Measurements from ENCODE around the gene CLPSL1.

Gene CLPSL1

DNA sequence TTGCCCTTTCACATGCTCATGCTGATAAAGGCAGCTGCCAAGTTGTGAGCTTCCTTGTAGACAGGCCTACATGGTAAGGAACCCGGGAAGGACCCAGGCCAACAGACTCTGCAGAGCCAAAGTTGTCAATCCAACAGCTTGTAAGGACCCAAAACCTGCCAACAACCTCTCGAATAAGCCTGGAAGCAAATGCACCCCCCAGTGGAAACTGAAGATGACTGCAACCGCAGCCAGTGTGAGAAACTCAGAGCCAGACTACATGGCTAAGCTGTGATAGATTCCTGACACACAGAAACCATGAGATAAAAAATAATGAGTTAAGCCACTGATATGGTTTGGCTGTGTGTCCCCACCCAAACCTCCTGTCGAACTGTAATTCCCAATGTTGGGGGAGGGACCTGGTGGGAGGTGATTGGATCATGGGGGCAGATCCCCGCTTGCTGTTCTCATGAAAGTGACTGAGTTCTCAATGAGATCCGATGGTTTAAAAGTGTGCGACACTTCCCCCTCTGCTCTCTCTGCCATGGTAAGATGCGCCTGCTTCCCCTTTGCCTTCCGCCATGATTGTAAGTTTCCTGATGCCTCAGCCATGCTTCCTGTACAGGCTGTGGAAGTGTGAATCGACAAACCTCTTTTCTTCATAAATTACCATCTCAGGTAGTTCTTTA lies 23.2 kb upstream of the CLPSL1 start:
- no peak for DNase-seq (ENCODE audit: low read depth in 2 of 2)

GRCh38 chr6:35759426-35759825 lies 21.4 kb upstream of the CLPSL1 start:
- no peak for DNase-seq (ENCODE audit: low read depth in 2 of 2)

GRCh38 chr6:35765739-35766138 lies 15.1 kb upstream of the CLPSL1 start:
- DNase-seq (ENCODE audit: low read depth in 2 of 2): no peak

DNA sequence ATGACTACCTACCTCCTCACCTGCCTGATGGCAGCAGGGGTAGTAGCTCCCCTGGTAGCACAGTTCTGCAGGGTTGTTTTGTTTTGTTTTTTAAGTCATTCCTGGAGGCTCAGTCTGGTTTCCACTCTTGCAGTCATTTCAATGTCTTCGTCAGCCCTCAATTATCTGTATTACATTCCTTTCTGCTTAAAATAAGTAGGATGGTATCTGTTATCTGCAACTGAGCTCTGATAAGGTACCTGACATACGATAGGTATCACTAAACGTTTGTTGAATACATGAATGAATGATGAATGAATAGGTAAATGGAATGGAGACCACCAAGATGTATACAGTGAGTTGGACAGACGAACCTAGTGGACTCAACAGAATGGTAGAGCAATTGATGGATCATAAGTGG lies 11.6 kb upstream of the CLPSL1 start:
- no peak for DNase-seq (ENCODE audit: low read depth in 2 of 2)

DNA sequence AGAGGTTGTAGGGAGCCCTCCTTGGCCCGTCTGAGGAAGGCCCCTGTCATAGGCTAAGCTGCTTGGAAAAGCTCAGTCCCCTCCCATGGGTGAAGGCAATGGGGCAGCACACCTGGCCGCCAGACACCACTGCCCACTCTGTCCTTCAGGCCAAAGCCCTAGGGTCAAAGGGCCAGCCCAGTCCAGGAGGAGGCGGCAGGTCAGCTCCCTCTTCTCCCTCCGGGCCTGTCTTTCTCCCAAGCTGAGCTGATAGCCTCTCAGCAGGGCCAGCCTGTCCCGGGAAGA lies 9.5 kb upstream of the CLPSL1 start:
- no peak for DNase-seq (ENCODE audit: low read depth in 2 of 2)

GRCh38 chr6:35774116-35774794 lies 6.6 kb upstream of the CLPSL1 start:
- no peak for DNase-seq (ENCODE audit: low read depth in 2 of 2)

DNA sequence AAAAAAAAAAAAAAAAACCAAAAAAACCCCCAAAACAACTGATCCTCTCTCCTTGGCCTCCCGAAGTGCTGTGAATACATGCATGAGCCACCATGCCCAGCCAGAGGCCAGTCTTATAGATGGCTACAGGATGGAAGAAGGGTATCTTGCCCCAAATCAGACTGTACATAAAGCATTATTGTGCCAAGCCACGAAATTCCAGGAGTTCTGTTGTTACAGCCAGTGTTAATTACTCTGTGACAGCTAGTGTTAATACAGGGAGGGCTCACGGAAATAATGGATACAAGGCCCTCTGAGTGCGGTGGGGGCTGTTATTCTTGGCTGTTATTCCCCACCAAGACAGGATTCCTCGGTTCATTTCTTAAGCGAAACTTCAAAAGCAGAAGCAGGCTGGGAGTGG lies 5.8 kb upstream of the CLPSL1 start:
- DNase-seq (ENCODE audit: low read depth in 2 of 2): no peak

- no peak for DNase-seq (ENCODE audit: low read depth in 2 of 2)
Observed at GRCh38 chr6:35776364-35777215, 4.2 kb upstream of the CLPSL1 start, which contains the start of gene CLPSL2. Gene CLPSL2 (plus strand): TSS chr6:35776598. CDS start chr6:35776619, 21 bp downstream.

DNA sequence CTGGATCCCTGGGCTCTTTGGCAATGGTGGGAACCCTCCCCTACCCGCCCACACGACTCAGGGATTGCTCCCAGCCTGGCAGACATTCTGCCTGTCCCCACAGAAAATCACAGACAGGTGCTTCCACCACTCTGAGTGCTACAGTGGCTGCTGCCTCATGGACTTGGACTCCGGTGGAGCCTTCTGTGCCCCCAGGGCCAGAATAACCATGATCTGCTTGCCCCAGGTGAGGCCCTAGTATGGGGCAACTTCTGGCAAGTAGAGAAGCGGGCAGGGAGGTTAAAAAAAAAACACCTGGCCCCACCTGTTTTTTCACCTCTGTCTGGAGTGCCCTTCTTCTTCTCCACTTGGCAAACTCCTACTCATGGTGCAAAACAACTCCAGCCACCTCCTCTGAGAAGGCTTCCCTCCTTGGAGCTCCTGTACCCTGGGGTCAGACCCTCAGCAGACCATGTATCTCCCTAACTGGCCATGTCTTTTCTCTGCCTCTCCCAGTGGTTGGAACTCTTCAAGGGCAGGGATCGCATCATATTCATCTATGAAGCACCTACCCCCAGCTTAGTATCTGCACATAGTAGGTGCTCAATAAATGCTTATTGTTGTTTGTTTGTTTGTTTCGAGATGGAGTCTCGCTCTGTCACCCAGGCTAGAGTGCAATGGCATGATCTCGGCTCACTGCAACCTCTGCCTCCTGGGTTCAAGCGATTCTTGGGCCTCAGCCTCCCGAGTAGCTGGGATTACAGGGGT lies 3.3 kb upstream of the CLPSL1 start:
- DNase-seq (ENCODE audit: low read depth in 2 of 2): no peak

- DNase-seq (ENCODE audit: low read depth in 2 of 2): no peak
Observed at GRCh38 chr6:35778437-35778836, 2.4 kb upstream of the CLPSL1 start.

DNA sequence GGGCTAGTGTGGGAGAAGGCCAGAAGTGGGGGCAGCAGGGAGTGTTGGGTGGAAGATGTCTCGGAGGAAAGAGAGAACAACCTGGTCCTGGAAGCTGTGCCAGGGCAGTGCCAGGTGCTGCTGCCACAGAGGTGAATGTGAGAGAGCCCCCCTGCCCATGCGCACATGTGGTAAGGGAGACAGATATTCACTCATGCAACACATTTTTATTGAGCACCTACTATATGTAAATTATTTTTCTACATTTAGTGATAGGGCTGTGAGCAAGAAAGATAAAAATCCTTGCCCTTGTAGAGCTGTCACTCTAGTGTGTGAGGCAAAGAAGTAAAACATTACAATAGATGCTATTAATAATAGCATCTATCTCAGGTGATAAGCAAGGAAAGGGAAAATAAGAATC lies 471 bp downstream of the CLPSL1 start:
- DNase-seq (ENCODE audit: low read depth in 2 of 2): no peak

DNA sequence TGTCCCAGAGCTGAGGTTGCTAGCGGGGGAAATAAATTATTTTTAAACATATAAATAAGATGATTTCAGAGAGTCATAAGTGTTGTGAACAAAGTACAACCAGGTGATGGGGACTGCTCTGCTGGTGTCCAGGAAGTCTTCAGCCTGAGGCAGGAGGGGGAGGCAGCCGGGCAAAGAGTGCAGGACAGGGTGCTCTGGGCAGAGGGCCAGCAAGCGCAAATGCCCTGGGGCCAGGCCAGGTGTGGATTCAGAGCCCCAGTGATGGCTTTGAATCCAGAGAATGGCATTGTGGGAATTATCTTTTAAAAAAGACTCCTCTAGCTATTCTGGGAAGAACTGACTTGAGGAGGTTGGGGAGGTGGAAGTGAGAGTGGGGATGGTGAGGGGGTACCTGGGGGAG lies 1.6 kb downstream of the CLPSL1 start:
- no peak for DNase-seq (ENCODE audit: low read depth in 2 of 2)

GRCh38 chr6:35784200-35784599 lies 3.4 kb downstream of the CLPSL1 start:
- DNase-seq (ENCODE audit: low read depth in 2 of 2): no peak

DNA sequence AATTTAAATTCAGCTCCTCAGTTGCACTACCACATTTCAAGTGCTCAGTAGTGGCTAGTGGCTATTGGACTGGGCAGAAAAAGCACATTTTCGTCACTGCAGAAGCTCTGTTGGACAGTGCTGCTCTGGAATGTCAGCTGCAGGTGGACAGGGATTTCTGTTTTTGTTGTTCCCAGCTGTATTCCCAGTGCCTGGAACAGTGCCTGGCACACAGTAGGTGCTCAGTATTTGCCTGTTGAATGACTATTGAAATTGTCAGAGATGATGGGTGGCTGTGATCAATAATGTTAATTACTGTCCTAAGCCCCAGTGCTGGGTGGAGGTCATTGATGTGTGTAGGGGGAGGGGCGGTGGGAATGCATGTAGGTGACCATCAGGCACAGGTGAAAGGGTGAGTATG lies 5.5 kb downstream of the CLPSL1 start:
- DNase-seq (ENCODE audit: low read depth in 2 of 2): no peak

- no peak for DNase-seq (ENCODE audit: low read depth in 2 of 2)
Observed at GRCh38 chr6:35786810-35787209, 6.0 kb downstream of the CLPSL1 start.

GRCh38 chr6:35787266-35788218 lies 6.7 kb downstream of the CLPSL1 start:
- no peak for DNase-seq (ENCODE audit: low read depth in 2 of 2)

- DNase-seq (ENCODE audit: low read depth in 2 of 2): no peak
Observed at GRCh38 chr6:35788423-35788982, 7.7 kb downstream of the CLPSL1 start.

GRCh38 chr6:35790683-35791082 lies 9.9 kb downstream of the CLPSL1 start:
- DNase-seq (ENCODE audit: low read depth in 2 of 2): no peak

DNA sequence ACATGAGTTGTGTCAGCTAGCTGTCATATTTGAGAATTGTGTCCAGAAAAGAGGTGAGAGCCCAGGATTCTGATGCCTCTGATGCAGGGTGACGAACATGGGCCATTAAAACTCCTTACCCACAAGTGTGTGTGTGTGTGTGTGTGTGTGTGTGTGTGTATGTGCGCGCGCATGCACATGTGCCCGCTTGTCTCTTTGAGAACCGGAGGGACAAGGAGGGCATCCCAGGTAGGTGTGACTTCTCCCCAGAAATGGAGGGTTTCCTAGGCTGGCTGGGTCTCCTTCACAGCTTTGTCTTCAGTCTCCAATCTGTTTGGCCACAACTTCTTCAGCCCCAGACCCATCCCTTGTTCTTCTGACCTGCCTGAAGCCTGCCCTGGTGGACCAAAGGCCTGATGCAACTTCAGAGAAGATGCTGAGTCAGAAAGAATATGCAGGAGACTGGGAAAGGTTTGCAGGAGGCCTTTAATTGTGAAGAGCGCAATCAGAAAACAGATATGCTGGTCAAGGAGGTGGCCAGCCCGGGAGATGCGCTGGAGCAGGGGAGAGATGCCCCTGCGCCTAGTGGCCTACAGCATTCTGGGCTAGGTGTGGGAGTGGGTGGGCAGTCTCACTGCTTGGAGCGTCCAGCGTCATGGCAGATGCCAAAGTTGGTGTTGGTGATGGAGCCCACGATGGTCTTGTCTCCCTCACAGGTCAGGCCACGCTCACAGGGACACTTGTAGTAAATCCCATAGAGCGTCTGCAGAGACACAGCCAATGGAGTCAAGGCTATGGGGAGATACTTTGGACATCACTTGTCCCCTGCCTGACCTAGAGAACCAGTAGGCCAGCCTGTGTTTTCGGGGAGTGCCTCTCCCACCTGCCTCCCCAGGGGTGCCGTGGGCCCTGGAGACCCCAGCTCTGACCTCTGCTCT lies 14.0 kb downstream of the CLPSL1 start:
- DNase-seq (ENCODE audit: low read depth in 2 of 2): no peak
